HG03064 (cell line): ENCODE measurements around the gene XPNPEP1.

Experiments
- ATAC-seq: cut with Tn5 transposase; IDR thresholded peaks from one replicate; pipeline ENCODE4 v1.9.1; 2021; ENCODE audit warnings: low read depth; ENCODE audit not compliant: unreplicated experiment

The XPNPEP1 gene

DNA sequence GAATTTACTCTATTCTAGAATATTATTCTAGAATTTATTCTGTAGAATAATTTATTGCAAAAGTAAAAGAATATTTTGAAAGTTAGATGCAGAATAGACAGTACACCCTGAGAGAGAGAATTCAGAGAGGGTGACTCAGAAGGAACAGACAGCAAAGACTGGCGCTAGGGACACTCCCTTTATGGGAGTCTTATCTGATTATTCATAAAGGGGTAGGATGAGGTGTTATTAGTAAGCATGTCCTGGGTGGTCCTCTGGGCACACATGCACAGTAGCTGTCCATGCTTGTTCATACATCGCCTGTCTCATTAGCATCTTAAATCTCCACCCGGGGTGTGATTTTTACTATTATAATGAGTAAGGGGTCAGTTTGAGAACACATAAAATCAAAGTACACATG is 100.1 kb downstream of the XPNPEP1 start:
- no peak for ATAC-seq

DNA sequence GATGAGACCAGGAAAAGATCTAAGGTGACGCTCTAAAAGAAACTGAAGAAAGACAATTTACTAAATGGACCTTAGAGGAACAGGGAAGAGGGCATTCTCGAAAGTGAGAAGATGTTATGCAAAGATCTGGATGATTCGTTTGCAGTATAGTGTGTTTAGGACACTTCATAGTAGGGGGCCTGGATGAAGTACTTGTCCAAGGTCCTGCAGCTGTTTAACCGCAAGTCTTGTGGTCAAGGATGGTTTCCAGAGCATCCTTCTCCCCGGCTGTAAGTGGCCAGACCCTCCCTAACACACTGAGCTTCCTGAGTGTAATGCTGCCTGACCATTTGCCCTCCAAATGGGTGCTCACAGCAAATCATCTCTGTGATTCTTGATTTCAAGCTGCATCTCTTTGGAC is 101.6 kb downstream of the XPNPEP1 start:
- ATAC-seq, result no peak

DNA sequence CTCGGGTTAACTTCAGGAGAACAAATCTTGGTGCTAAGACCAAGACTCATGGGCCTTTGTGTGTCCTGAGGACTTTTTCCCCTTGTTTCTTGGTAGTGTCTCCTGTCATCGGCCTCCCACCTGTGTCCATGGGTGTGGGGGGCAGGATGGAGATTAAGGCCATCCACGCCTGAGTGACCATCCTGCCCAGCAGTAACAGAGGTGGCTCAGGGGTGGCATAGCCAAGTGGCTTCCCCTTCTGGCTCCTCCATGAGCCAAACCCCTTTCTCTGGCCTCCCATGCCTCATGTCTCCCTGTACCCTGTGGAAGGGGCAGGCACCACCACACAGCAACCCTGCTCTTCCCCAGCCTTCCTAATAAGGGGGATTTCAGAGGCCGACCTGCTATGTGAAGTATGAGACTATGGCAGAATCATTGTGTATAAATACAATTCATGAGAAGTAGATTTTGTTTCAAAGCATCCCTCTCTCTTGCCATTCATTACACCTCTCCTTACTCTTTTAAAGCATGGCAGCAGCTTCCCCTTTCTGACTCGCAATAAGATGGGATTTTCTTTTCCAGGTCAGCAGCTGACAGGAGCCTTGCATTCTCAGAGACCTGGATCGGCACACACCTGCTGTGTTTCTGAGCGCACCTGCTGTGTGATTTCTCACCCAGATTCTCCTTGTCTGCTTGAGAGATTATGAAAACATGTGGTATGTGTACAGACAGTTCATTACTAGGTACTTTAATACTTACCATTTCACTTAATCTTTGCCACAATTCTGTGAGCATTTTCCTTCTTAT is 102.5 kb downstream of the XPNPEP1 start:
- no peak for ATAC-seq

DNA sequence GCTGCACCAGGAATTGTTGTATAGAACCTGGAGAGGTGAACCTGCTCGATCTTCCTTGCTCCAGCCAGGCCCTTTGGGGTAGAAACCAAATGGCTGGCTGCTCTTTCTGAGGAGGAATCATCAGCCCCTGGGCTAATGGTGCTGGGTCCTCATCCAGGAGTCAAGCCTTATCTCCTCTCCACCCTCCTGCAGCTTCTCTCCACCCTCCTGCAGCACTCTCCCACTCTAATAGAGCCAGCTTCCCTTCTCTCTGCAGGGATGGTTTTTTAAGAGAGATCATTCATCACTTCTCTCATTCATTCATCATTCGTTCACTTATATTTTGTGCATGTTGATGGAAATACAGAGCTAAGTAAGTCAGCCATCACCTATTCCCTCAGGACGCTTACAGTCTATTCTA is 103.5 kb downstream of the XPNPEP1 start:
- no peak for ATAC-seq
